ENCODE data around the gene NELL1.

DNA sequence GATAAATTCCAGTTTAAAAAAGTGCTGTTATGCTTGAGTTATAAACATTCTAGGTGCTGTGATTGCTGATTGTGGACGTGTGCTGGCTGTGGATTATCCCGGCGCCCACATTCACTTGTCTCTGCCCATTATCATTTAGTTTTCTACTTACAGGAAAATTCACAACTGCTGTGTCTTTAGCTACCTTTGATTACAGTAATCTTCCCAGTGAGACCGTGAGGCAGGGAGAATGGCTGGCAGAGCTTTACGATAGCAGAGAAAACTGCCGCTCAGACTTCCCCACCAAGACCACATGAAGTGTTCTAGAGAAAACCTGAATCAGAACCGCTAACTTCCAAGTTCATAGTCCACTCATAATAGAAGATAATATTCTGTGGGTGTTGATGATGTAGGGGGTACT, 34.6 kb upstream of the NELL1 start:
- no peak for TF ChIP-seq EZH2 (IDR thresholded peaks at IDR 0.05)
- TF ChIP-seq POLR2AphosphoS5 (IDR thresholded peaks at IDR 0.05; ENCODE audit: borderline replicate concordance, low read depth, low read length): no peak

All from SK-N-MC (cell line).